NCI-H2081 treated with DMSO at 0.1 percent for 48 hours (cell line): Measurements from ENCODE around the gene RGL3.
A peak's percentile ranks its signal among the peaks of the same experiment; 100 is the strongest.
"Not testable (repeated sequence)": the region's sequence is repeated elsewhere in the genome, so short reads cannot be mapped to it uniquely, and the experiment has no call there.

Experiments used
- DNase-seq: peaks from one replicate; lab custom pipeline; 2025; lab: John Stamatoyannopoulos, UW

The RGL3 gene

DNA sequence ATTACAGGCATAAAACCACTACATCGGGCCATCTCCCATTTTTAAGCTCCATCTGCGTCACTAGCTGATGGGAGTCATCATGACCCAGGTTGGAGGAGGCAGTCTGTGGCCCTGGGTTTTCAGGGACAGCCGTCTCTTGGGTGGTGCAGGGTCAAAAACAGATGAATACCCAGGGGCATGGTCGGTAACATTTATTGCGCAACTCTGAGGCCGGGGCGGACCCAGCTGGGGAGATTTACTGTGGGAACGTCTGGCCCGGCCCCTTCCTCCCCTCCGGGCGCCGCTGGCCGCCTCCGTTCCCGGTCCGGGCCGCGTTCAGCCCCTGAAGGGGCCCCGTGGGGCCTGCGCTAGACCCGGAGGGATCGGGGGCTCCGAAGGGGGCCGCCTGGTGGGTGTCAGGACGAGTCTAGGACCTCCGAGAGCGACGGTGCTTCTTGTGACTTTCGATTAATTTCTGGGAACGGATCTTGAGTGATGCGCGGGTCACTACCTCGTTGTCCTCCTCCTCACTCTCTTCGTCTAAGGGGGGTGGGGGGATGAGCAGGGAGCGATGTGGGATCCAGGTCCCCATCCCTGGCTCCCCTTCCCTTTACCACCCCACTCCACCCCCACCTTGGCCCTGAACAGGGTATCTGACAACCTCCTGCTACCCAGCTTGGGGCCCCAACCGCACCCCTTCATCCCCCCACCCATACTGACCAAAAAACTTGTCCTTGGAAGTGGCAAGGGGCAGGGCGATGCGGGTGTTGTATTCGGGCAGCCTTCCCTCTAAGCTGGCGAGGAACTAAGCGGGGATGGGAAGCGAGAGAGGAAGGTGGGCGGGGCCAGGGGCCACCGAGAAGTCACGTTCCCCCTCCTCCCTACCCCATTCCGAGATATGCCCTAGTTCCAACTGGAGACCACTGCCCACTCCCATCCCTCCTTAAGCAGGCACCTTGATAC, 1.6 kb upstream of the RGL3 start:
- DNase-seq: no peak

GRCh38 chr19:11418094-11418548, 993 bp downstream of the RGL3 start:
- no peak for DNase-seq

DNA sequence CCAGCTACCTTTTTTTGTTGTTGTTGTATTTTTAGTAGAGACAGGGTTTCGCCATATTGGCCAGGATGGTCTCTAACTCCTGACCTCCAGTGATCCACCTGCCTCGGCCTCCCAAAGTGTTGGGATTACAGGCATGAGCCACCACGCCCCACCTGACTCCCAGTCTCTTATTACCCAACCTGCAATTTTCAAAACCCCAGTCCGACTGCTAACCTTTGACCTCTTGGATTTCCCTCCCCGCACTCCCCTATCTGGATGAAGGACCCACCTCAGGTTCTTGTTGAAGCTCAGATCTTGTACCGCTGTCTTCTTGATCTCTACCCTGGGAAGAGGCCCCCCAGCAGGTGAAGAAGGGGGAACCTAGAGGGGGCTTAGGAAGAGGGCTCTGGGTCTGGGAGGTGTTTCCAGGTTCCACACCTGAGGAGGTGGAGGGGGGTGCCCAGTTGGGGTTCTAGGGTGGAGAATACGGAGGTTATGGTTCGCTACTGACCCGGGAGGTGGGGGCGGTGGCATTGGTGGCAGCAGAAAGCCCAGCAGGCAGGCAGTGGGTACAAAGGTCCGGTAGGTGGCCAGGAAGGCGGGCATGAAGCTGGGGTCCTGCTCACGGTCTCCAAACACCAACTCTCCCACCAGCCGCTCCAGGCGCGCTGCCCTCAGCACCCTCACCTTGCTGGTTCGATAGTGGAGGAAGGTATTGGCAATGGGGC, 2.6 kb downstream of the RGL3 start:
- DNase-seq: no peak

DNA sequence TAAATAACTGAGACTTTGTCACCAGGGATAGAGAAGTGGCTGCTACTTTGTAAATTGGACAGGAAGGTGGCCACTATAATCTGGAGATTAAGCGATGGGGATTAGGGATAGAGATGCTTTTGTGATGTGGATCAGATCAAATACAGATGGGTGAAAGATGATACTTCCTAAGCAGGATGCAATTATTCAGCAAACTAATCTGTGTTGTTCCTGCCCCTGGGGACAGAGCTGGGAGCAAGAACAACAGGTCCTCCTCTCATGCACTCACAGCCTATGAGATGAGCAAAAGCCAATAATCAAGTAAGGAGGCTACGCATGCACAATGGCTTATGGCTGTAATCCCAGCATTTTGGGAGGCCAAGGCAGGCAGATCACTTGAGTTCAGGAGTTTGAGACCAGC, 4.6 kb downstream of the RGL3 start:
- DNase-seq: peak; percentile 13

DNA sequence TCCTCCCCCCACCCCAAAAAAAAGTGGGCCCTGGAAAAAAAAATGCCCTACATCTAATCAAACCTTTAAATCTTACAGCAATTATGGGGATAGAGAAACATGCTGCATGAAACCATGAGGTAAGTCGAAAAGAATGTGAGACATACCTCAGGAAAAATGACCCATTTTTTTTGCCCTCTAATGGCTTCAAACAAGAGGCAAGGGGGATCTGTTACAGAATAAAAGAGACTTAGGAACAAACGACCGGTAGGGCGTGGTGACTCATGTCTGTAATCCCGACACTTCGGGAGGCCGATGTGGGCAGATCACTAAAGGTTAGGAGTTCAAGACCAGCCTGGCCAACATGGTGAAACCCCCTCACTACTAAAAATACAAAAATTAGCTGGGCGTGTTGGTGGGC, 8.4 kb downstream of the RGL3 start:
- DNase-seq: no peak

GRCh38 chr19:11408591-11408990, 10.5 kb downstream of the RGL3 start:
- DNase-seq: no peak

DNA sequence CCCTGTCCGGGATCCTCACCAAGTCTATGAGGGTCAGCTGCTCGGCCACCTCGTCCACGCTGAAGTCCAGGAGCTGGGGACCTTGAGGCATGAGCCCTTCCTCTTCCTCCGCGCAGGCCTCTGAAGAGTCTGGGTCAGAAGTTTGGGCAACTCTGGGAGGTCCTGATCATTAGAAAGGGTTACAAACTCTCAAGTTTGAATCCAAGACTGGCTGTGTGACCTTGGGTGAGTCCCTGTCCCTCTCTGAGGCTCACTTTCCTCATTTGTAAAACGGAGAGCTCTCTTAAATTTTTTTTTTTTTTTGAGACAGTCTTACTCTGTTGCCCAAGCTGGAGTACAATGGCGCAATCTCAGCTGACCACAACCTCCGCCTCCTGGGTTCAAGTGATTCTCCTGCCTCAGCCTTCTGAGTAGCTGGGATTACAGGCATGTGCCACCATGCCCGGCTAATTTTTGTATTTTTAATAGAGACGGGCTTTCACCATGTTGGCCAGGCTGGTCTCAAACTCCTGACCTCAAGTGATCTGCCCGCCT, 12.3 kb downstream of the RGL3 start:
- not testable (repeated sequence) for DNase-seq

- no peak for DNase-seq
Observed at GRCh38 chr19:11405846-11406643, 13.1 kb downstream of the RGL3 start.

DNA sequence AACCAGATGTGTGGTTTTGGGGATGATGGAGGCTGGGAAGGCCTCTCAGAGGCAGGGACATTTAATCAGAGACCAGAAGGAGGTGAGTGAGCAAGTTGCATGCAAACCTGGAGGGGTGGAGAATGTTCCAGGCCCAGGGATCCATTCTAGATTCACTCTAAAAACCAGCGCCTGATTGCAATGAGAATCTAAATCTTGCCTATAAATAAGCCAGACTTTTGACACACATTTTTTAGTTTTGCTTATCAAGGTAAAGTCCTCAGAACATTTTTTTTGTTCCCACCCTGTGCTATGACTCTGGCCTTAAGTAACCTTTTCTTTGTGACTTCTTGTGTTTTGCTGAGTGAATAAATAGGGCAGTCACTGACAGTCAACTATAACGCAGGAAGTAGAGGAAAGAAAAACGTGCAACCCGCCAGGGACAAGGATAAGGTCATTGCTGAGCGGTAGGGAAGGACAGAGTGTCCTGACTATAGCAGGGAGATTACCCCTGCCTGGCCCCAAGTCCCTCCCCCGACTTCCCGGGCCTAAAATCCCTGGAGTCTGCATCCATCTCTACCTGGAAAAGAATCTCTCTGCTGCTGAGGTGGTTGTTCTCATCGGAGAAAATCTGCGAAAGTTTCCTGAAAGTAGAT, 14.4 kb downstream of the RGL3 start:
- no peak for DNase-seq

DNA sequence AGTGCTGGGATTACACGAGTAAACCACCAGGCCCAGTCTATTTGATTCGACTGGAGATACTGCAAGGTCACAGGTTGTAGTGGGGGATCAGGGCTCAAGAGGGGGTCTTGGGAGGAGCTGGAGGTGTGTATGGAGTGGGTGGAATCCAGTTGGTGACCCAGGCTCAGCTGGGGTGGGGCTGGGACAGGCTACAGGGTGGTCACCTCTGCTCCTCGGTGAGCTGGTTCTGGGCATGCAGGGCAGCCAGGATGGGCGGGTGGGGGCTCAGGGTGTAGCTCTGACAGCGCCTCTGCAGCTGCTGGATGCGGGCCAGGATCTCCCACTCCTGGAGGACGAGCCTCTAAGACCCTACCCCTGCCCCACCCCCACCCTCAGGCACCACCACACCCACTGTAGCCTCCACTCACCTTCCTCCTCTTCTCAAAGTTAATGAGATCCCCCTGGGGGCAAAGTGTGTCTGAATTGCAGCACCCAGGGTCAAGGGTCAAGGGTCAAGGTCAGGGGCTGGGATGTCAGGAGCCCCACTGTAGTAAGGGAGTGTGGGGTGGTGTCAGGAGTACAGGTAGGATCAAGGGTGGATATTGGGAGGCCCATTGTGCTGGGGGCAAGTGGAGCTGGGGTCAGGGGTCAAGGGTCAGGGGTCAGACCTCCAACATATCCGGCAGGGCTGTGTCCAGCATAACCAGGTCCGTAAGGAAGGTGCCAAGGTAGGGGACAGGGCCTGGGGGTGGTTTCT, 17.1 kb downstream of the RGL3 start:
- DNase-seq: no peak

- DNase-seq: no peak
Observed at GRCh38 chr19:11400798-11401197, 18.3 kb downstream of the RGL3 start.

GRCh38 chr19:11399667-11400066, 19.4 kb downstream of the RGL3 start:
- DNase-seq: no peak

DNA sequence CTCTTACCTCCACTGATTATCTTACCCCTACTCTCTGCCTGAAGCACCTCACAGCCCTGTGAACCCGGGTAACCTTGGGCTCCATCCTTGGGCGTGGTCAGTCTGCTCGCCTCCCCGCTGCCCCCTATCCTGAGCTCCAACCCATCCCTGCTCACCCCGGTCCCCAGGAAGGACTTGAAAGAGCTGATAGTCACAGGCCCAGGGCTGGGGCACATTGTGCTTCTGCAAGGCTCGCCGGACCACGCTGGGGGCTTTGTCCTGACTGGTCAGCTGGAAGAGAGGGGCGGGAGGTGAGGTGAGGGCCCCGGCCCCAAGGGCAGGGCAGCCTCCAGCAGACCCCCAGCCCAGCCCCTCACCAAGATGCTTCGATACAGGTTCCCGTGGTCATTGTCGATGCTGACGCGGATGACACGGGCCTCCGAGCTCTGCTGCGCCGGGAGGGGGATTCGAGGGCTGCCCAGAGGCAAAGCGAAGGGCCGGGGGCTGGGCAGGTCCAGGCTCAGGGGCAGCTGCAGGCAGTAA, 22.0 kb downstream of the RGL3 start:
- no peak for DNase-seq

DNA sequence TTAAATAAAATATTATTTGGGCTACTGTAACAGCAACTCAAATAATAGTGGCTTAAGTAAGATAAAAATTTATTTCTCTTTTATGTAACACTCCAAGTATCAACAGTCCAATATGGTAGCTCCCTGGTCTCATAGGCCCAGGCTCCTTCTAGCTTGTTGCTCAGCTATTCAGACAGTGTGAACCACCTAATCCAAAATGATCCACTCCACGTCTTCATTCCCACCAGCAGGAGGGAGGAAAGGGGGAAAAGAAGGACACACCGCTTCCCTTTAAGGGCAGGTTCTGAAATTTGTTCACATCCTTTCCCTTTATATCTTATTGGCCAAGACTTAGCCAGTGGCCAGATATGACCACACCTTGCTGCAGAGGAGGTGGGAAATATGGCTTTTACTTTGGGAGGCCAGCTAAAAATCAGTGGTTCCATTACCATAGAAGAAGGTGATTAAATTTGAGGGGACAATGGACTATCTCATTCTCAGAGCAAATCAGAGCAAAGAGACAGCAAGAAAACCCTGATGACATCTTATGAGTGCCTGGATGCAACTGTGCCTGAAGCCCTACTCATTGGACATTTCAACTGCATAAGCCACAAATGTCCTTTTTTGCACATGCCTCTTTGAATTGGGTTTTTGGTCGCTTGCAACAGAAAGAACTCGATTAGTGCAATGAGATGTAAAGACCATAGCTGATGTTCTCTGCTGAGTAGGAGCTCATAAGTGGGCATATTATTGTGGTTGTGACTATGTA, 28.0 kb downstream of the RGL3 start:
- DNase-seq: no peak

DNA sequence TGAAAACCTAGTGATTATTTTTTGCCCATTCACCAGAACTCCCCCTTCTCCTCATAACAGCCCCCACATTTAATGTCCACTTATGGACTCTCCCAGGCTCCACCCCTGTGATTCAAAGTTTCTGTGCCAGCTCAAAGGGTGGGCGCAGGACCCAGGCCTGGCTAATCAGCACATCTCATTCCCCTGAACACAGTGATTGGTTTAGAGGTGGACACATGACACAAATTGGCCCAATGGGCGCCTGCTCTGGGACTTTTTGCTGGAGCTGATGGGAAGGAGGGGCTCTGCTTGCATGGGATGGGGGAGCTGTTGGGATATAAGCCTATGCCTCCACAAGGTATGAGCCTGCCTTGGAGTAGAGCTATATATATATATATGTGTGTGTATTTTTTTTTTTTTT, 28.8 kb downstream of the RGL3 start:
- DNase-seq: no peak

GRCh38 chr19:11387162-11388034, 31.7 kb downstream of the RGL3 start:
- DNase-seq: no peak

GRCh38 chr19:11384778-11385129, 34.4 kb downstream of the RGL3 start:
- no peak for DNase-seq

- DNase-seq: no peak
Observed at GRCh38 chr19:11383706-11384048, 35.4 kb downstream of the RGL3 start.
